ENCODE measurements around the gene SYPL1. TPM values are rescaled to one million over a fixed set of nuclear protein-coding genes. Genes with fewer than 3 reads are reported as not detected.

The SYPL1 gene
- total and polyA plus RNA-seq, 9 of the 15 experiments (the other 6 are each of a cell fraction or from before 2014, with no cell fraction given), result 23.8 to 214 (median 70.2) TPM

- no peak for TF ChIP-seq CHD7 (IDR thresholded peaks at IDR 0.05; ENCODE audit: low read depth, low read length)
- TF ChIP-seq DDX20 (tag; IDR thresholded peaks at IDR 0.05; ENCODE audit: low read depth), result no peak; the same call in 1 of the 2 replicates
- no peak for TF ChIP-seq PCBP2 (IDR thresholded peaks at IDR 0.05; ENCODE audit: low read depth, low read length, poor library complexity, severe bottlenecking)
- peak; percentile 99 for TF ChIP-seq PML (IDR thresholded peaks at IDR 0.05; ENCODE audit: low read length)
- TF ChIP-seq EGR1 (conservative IDR thresholded peaks at IDR 0.05), result peak; percentile 39
- no peak for TF ChIP-seq RFX1 (IDR thresholded peaks at IDR 0.05)
- TF ChIP-seq HDAC3 (IDR thresholded peaks at IDR 0.05; ENCODE audit: borderline replicate concordance, partially characterized antibody), result peak; percentile 95
- no peak for TF ChIP-seq ZNF511 (CRISPR knock-in tag; IDR thresholded peaks at IDR 0.05)
- peak; percentile 100 for TF ChIP-seq CC2D1A (IDR thresholded peaks at IDR 0.05)
- TF ChIP-seq XRCC4 (IDR thresholded peaks at IDR 0.05; ENCODE audit: extremely low read depth, insufficient read depth, insufficient read length), result no peak
- TF ChIP-seq STAT5A (IDR thresholded peaks at IDR 0.05; ENCODE audit: borderline replicate concordance, low read length), result peak; percentile 92
- peak; percentile 61; the same call in 1 of the 2 replicates for TF ChIP-seq CEBPB (tag; IDR thresholded peaks at IDR 0.05)
- TF ChIP-seq KDM2B (CRISPR knock-in tag; IDR thresholded peaks at IDR 0.05), result no peak
- peak; percentile 71; the same call in 1 of the 2 replicates for TF ChIP-seq OTX1 (CRISPR knock-in tag; IDR thresholded peaks at IDR 0.05)
- no peak for TF ChIP-seq ZNF586 (CRISPR knock-in tag; conservative IDR thresholded peaks at IDR 0.05)
- TF ChIP-seq NRF1 (conservative IDR thresholded peaks at IDR 0.05 in 1 of 2, IDR thresholded peaks at IDR 0.05 in 1 of 2), result peak; percentile 42 to 53
- TF ChIP-seq NFE2L1 (tag; IDR thresholded peaks at IDR 0.05; ENCODE audit: borderline replicate concordance, low read depth), result no peak
Measured at GRCh38 chr7:106071999-106072714, 40.0 kb downstream of the SYPL1 start (continued).

Measured in K562 (cell line).